ENCODE data around the gene IQCM.

IQCM gene, protein sequence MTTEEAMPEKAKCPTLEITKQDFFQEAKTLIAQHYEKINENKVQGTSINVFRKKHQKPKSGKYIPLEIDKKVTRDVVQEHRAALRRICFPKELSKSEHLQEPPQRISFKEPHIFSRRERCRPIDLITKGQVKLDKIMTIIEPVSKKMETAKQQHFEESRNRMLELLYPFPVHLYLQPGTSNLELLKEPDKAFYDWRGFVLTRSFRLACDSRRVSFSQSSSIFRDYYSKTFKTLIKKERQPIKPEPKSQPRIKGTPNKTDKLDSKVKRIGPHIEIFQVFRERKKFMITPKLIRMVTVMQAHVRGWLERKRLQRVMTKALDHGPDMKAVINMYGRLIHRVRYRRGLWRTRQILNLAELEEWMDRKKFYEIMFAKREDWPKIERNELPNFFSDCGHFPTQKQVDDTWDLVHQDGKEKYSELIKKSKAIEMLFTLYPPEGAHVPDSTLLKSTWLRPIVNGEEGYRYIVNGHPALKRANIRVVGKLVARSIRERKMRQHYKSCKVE

DNA sequence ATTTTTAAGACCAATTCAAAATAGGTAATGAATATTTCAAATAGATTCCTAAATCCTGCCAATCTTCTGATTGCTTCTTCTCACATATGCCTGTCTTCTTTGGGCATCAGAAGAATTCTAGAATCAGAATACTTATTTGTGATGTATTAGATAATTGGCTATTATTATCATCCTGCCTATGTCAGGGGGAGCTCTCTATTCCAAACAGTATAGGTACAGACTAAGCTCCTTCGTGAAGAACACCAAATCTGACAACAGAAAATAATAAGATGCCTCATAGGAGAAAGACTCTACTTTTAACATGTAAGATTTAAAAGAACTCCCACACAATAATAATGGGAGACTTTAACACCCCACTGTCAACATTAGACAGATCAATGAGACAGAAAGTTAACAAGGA is at the start of gene IQCM:
IQCM (minus strand) TSS at position 101 of the 400 bp plus-strand sequence. CDS start 73,152 bp downstream, outside the sequence.
- no peak for DNase-seq

DNA sequence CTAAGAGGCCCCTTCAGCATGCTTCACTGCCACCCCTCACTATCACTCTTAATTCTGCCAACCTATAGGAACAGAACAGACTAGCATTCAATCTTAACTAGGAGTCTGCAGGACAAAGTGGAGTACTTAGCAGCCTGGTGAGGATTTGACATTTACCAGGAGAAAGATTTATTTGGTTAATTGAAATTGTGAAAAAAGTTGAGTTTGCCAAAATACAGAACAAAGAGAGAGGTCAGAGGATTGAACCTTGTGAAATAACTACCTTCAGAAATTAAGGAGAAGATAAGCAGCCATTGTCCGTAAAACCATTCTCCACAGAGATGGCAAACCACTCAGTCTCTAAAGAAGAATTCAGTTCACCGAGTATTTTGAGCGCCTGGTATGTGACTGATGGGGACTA is 41.8 kb upstream of the IQCM start:
- no peak for DNase-seq

DNA sequence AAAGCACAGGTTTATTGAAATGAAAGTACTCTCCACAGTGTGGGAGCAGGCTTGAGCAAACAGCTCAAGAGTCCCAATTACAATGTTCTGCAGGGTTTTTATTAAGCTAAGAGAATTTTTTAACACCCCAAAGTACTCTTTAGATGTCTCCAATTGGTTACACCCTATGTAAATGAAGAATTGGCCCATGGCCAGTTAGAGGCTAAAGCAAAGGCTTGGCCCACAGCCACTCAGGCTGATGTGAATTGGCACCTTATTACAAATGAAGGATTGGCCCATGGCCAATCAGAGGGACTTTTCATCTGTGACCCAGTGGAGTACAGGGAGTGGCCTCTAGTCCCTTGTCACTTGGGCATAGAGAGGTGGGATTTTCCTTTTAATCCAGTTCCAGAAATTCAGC is 30.1 kb upstream of the IQCM start:
- no peak for DNase-seq

DNA sequence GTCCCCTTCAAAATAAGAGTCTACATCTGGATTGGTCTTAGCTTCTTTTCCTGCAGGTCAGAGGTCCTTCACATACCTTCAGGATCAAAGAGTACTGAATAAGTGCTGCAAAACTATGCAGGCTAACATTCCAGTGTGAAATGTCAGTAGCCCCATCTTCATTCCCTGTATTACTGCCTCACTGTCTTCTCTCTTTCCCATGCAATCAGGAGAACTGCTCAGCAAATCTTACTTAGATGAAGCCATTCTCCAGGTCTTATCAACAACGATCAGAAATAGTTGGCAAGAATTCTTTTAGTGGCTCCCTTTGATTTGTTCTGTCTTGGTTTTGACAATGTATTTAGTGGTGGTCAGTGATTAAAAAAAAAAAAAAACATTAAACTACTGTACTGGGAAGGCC is 26.0 kb upstream of the IQCM start:
- peak; percentile 56 for DNase-seq

DNA sequence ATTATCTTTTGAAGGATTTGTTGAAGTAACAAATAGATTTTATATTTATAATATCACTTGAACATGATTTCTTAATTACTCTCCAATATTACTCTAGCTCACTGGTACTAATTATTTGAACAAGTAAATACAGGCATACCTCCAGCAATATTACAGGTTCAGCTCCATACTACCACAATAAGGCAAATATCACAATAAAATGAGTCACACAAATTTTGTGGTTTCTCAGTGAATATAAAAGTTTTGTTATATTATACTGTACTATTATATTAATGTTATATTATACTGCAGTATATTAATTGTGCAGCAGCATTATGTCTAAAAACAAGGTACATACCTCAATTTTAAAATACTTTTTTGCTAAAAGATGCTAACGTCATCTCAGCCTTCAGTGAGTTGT is 22.4 kb upstream of the IQCM start:
- no peak for DNase-seq

DNA sequence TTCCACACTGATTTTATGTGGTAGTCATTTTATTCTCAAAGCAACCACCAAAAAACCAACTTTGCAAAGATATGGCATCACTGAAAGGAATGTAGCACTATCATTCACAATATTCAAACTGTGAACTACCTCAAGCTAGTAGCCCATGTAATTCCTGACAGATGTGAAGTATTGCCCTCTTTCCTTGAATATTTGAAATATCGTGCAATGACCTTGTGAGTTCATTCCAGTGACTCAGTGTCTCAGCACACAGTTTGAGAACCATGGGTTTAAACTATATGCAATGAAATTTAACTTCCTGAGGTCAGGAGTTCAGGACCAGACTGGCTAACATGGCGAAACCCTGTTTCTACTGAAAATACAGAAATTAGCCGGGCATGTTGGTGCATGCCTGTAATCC is 20.9 kb upstream of the IQCM start:
- peak; percentile 70 for DNase-seq

DNA sequence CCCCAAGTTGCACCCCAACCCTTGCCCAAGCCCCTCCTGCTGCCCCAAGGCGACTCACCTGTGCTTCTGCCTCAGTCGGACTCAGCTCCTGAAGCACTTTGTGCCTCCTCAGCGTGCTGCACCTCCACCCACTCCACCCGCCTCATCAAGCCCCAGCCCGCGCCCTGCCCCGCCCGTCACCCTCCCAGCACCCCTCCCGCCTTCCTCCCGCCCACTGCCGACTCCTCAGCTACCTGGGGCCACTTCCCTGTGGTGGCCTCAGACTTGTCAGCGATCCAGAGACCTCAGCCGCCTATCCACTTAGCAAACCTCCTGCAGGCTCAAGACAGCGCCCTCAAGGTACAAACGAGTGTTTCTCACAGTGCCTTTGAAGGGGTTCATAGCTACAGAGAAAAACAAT is 19.6 kb upstream of the IQCM start:
- no peak for DNase-seq

DNA sequence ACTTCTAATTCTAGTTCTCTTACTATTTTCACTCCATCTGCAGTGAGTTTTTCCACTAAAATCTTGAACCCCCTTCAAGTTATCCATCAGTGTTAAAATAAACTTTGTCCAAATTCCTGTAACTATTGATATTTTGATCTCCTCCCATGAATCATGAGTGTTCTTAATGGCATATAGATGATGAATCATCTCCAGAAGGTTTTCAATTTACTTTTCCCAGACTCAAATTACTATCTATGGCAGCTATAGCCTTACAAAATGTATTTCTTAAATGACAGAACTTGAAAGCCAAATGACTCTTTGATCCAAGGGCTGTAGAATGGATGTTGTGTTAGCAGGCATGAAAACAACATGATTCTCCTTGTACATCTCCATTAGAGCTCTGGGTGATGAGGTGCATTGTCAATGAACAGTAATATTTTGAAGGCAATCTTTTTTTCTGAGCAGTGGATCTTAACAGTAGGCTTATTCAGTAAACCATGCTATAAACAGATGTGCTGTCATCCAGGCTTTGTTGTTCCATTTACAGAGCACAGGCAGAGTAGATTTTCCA is 16.1 kb upstream of the IQCM start:
- no peak for DNase-seq

DNA sequence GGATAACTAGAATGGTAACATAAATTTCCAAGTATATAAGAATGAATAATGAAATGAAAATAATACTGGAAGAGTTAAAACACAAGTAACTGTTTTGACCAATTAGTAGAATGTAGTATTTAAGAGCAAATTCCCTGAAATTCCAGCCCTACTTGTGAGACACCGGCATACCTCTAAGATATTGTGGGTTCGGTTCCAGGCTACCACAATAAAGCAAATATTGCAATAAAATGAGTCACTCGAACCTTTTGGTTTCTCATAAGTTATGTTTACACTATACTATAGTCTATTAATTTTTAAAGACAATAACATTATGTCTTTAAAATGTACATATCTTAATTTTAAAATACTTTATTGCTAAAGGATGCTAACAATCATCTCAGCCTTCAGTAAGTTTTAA is 15.2 kb upstream of the IQCM start:
- DNase-seq: peak; percentile 25

DNA sequence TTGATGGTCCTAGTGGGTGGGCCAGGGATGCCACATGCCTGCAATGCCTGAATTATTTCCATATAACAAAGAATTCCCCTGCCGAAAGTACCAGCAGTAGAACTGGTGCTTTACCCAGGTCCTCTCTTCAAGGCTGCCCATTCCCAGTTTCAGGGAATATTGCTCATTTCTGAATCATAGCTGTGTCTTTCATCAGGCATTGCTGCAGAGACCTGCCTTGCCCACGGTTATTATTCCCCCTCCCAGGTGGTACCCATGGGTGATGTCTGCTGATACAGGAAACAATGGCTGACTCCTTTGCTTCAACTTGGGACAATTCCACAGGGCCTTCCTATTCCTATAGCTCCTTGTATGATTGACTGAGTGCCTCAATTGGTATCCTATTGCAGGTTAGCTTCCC is 9.7 kb upstream of the IQCM start:
- no peak for DNase-seq

DNA sequence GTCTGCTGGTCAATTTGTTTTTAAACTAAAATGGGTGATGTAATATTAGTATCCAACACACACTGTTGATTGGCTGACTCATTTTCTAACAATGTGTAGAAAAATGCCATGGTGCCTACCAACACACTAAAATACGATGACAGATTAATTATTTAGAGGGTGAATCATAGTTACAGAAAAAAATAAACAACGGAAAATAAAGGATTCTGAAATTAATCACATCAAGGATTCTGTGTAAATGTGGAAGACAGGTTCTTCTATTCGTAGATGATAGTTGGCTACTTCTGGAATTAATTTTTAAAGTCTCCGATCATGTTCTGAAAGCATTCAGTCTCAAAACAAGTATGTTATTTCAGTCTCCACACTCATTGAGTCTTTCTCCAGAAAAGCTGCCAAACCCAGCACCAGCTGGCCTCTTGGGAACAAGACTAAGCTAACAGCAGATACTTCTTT is 8.2 kb upstream of the IQCM start:
- peak; percentile 84 for DNase-seq

DNA sequence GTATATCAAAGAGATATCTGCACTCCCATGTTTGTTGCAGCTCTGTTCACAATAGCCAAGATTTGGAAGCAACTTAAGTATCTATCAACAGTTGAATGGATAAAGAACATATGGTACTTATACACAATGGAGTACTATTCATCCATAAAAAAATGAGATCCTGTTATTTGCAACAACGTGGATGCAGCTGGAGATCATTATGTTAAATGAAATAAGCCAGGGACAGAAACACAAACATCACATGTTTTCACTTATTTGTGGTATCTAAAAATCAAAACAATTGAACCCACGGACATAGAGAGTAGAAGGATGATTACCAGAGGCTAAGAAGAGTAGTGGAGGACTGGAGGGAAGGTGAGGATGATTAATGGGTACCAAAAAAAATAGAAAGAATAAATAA is 14.2 kb downstream of the IQCM start:
- no peak for DNase-seq

DNA sequence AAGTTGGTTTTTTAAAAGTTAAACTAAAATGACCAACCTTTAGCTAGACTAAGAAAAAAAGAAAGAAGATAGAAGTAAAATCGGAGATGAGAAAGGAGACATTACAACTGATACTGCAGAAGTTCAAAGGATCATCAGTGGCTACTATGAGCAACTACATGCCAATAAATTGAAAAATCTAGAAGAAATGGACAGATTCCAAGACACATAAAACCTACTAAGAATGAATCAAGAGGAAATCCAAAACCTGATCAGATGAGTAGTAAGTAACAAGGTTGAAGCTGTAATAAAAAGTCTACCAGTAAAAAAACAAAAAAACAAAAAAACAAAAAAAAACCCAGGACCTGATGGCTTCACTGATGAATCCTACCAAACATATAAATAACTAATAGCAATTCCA is 16.1 kb downstream of the IQCM start:
- DNase-seq: no peak

DNA sequence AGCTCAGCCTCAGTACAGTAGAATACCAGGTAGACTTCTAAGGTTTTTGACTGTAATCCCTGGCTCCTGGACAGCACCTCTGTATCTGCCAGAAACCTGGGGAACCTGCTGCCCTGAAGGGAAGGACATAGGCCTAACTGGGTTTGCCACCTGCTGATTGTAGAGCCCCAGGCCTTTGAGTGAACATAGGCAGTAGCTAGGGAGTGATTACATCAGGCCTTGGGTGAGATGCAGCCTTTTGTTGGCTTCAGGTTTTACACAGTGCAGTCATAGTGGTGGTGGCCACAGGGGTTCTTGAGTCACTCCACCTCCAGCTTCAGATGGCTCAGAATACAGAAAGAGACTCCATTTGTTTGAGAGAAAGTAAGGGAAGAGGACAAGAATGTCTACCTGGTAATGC is 19.3 kb downstream of the IQCM start:
- no peak for DNase-seq

DNA sequence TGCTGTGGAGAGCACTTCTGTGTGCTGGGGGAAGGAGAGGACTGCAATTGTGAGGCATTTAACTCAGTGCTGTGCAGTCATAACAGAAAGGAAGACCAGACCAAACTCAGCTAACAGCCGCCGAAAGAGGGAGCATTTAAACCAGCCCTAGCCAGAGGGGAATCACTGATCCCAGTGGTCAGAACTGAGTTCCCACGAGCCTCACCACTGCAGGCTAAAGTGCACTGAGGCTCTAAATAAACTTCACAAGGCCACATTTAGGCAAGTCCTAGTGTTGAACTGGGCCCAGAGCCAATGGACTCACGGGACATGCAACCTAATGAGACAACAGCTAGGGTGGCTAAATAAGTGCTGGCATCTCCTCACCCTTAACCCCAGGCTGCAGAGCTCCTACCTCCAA is 20.4 kb downstream of the IQCM start:
- DNase-seq: no peak

DNA sequence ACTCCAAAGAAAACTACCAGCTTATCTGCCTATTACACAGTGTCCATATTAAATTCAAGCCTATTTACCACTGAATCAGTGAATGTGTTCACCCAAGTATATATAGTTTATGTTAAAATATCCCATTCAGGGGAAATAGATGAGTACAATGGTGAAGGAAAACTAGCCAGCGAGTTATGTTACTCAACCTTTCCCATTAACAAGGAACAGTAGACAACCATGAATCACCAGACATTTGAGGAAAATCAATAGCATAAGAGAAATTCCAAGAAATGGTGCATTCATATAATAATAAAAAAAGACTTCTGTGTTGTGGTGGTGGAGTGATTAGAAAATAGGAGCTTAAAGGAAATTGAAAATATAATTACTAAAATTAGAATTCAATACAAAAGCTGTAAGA is 21.3 kb downstream of the IQCM start:
- peak; percentile 47 for DNase-seq

DNA sequence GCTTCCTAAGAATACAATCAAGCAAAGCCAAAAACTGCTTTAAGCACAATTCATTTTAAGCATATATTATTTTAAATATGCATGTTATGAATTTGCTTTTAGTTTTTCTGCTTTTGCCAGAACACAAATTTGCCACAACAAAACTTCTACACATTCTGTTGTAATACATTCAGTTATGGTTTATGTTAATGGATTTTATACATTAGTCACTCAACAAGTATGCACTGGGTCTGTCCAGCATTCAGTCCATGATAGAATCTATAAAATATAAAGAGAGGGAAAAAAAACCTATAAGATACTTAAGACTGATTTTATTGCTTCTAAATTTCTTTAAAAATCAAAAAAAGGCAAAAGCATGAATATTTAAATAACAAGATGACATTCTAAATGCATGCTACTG is 22.2 kb downstream of the IQCM start:
- peak; percentile 64 for DNase-seq

DNA sequence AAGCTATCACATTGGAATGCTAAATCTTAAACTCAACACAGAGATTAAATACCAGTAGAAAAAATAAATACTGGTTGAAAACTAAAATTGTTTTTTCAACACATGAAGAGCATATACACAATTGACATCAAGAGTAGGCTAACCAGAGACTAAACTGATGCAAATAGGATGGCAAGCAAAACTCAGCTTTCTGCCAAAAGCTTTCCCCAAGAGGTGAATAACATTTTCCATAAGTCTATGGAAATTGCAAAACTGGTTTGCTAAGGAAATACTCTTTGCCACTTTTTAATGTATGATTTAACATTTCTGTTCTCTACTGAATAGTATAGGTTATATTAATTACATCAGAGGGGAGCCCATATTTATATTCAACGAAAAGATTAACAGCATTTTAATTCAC is 23.8 kb downstream of the IQCM start:
- peak; percentile 47 for DNase-seq

DNA sequence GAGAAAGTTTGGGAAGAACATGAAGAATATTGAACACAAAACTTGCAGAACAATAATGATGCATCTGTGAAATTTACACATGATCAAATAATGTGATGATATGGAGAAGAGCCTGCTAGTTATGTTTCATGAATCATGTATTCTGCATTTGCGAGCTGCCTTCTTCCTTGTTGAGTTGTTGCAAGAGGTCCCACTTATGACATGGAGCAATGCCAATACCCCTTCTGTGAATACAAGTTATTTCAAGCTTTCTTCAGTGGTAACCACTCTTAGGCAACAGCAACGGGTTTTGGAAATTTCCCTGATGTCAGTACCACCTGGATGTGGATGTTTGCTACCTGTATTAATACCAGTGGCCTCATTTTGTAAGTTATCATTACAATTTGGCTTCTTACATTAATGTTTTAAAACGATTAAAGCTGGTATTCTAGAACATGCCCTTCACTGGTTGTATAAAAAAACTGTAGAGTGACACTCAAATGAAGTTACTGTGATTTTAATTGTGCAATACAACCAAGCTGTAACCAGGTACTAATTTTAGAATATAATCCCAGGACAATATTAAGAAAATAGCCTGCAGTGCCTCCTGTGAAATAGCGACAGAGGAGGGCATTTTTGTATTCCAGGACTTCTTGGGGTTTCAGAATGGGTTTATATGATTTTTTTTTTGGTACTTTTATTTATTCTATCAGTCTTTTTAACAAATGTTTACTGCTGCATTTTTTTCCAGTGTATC is 25.3 kb downstream of the IQCM start:
- peak; percentile 54 for DNase-seq

DNA sequence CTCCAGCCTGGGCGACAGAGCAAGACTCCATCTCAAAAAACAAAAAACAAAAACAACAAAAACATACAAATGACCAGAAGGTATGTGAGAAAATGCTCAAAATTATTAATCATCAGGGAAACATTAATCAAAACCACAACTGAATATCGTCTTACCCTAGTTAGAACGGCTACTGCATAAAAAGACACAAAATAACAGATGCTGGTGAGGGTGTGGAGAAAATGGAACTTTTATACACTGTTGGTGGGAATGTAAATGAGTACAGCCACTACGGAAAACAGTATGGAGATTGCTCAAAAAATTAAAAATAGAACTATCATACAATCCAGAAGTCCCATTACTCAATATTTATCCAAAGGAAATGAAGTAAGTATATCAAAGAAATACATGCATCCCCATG is 27.3 kb downstream of the IQCM start:
- no peak for DNase-seq

DNA sequence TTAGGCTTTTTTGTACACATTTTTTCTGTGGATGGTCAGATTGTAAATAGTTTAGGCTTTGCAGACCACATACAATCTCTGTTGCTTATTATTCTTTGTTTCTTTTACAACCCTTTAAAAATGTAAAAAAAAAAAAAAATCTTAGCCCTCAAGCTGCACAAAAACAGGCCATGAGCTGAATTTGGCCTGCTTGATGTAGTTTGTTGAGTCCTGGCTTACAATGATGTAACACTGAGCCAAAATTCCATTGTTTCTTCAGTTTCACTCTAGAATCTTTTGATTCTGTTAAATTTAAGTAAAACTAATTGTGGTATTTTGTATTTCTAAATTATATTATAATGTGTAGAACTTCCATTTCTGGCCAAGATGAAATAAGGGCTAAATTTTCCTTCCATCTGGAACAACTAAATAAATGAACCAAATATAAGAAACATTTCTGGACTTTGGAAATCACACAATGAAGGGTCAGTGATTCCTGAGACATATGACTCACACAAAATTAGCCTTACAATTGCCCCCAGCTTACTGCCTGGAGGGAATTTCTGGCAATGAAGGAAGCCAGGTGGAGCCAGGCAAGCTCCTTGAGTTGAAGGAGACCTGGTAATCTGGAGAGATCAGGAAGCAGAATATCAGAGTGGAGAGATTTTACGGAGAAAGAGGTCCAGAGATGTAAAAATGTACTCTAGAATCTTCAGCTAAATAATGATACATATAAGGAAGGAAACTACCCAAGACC is 29.8 kb downstream of the IQCM start:
- peak; percentile 48 for DNase-seq

DNA sequence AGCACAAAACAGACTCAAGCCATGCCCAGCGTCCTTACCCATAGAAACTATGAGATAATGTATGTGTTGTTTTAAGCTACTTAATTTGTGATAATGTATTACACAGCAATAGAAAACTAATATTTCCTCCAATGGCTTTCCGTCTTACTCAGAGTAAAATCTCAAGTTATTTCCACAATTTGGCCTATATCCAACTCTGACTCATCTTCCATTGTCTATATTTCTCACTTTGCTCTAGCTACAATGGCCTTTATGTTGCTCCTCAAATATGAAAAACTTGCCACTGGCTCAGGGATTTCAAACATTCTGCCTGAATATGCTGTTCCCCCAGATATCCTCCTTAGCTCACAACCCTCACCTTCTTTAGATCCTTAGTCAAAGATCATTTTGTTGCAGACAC is 31.6 kb downstream of the IQCM start:
- DNase-seq: no peak

DNA sequence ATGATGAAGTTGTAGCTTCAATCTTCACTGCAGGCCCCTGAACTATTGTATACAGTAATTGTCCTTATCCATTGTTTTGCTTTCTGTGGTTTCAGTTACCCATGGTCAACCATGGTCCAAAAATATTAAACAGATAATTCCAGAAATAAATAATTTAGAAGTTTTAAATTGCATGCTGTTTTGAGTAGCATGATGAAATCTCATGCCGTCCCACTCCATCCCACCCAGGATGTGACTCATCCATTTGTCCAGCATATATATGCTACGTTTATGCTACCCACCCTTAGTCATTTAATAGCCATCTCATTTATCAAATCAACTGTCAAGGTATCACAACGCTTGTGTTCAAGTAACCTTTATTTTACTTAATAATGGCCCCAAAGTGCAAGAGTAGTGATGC is 34.5 kb downstream of the IQCM start:
- peak; percentile 88 for DNase-seq
